GM12878 (cell line): ENCODE data around the gene SH3GL2.

Experiments
- ASH2L ChIP-seq: fragments of 300-600, 200-600 bp; sonication (generic); IDR thresholded peaks from 2 replicates; pipeline ENCODE4 v1.6.1; 2017; ENCODE audit warnings: low read depth, mild to moderate bottlenecking, borderline replicate concordance
- BMI1 ChIP-seq: fragments of 450-650 bp; IDR thresholded peaks from 2 replicates; pipeline ENCODE4 v1.6.1; 2016; ENCODE audit warnings: mild to moderate bottlenecking, moderate library complexity, borderline replicate concordance
- CBX5 ChIP-seq: sonication (generic); IDR thresholded peaks from 2 replicates; pipeline ENCODE4 v1.6.1; 2016; ENCODE audit warnings: low read depth, moderate library complexity, mild to moderate bottlenecking, inconsistent platforms
- EZH2 ChIP-seq: IDR thresholded peaks from 2 replicates; pipeline ENCODE4 v1.6.1; 2012; ENCODE audit warnings: low read depth, mild to moderate bottlenecking, control low read depth, inconsistent platforms, low read length, borderline replicate concordance; ENCODE audit not compliant: control insufficient read depth
- JUND ChIP-seq: IDR thresholded peaks from 2 replicates; pipeline ENCODE4 v1.6.1; 2012; ENCODE audit warnings: low read depth, mild to moderate bottlenecking, low read length, improper control_type of control experiment, moderate library complexity
- POLR2A ChIP-seq: IDR thresholded peaks from 2 replicates; pipeline ENCODE4 v1.6.1; 2011; ENCODE audit warnings: low read depth, mild to moderate bottlenecking, low read length
- POLR2AphosphoS5 ChIP-seq: IDR thresholded peaks from 2 replicates; pipeline ENCODE4 v1.6.1; 2011; ENCODE audit warnings: mild to moderate bottlenecking, low read length, inconsistent platforms
- RBBP5 ChIP-seq: fragments of 200-600 bp; sonication (generic); conservative IDR thresholded peaks from 2 replicates; pipeline ENCODE4 v1.6.1; 2016
- YY1 ChIP-seq: IDR thresholded peaks from 2 replicates; pipeline ENCODE4 v1.6.1; 2011; ENCODE audit warnings: low read depth, mild to moderate bottlenecking, low read length
- ZNF274 ChIP-seq: IDR thresholded peaks from one replicate; pipeline ENCODE4 v1.8.0; 2011; ENCODE audit not compliant: insufficient read length, insufficient read depth
- TF ChIP-seq, protein P1 (sequence below), 3 experiments: IDR thresholded peaks in 2 of 3; conservative IDR thresholded peaks in 1 of 3; 2 replicates each; pipeline ENCODE4 v1.5.1; 2011; ENCODE audit warnings: low read depth in 3 of 3, low read length in 3 of 3, mild to moderate bottlenecking in 3 of 3, control low read depth in 2 of 3, moderate library complexity in 2 of 3, inconsistent platforms in 1 of 3, mixed read lengths in 1 of 3; ENCODE audit not compliant: control insufficient read depth in 2 of 3, insufficient read depth in 1 of 3; ENCODE audit errors: extremely low read depth in 1 of 3
- TF ChIP-seq, protein P2 (sequence below): fragments of 450-650 bp; IDR thresholded peaks from 2 replicates; pipeline ENCODE4 v1.6.1; 2016; ENCODE audit warnings: mild to moderate bottlenecking, moderate library complexity, borderline replicate concordance

DNA sequence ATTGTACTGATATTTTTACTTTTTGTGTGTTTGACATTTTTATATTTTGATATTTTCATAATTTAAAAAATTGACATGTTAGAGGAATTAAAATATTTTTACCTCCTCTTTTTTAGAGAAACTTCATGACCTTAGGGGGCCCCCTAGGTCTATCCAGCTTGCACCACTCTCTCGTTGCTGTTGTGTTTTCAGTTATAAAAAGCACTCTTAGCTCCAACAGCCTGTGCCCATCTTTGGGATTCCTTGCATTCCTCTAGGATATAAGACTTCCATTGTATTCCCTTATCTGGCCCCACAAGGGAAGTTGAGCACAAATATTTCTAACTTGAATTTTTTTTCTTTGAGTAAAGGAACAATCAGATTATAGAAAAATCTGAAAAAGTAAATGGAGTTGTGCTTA lies 245.3 kb downstream of the SH3GL2 start:
- TF ChIP-seq CBX5, result no peak
- TF ChIP-seq YY1, result no peak
- TF ChIP-seq, protein P1, sequence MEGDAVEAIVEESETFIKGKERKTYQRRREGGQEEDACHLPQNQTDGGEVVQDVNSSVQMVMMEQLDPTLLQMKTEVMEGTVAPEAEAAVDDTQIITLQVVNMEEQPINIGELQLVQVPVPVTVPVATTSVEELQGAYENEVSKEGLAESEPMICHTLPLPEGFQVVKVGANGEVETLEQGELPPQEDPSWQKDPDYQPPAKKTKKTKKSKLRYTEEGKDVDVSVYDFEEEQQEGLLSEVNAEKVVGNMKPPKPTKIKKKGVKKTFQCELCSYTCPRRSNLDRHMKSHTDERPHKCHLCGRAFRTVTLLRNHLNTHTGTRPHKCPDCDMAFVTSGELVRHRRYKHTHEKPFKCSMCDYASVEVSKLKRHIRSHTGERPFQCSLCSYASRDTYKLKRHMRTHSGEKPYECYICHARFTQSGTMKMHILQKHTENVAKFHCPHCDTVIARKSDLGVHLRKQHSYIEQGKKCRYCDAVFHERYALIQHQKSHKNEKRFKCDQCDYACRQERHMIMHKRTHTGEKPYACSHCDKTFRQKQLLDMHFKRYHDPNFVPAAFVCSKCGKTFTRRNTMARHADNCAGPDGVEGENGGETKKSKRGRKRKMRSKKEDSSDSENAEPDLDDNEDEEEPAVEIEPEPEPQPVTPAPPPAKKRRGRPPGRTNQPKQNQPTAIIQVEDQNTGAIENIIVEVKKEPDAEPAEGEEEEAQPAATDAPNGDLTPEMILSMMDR (IDR thresholded peaks at IDR 0.05 in 2 of 3, conservative IDR thresholded peaks at IDR 0.05 in 1 of 3; ENCODE audit: control insufficient read depth in 2 of 3, extremely low read depth in 1 of 3, insufficient read depth in 1 of 3, low read depth in 3 of 3, low read length in 3 of 3), result no peak
- TF ChIP-seq POLR2AphosphoS5, result no peak
- TF ChIP-seq EZH2, result no peak
- TF ChIP-seq ZNF274, result no peak
- TF ChIP-seq, protein P2, sequence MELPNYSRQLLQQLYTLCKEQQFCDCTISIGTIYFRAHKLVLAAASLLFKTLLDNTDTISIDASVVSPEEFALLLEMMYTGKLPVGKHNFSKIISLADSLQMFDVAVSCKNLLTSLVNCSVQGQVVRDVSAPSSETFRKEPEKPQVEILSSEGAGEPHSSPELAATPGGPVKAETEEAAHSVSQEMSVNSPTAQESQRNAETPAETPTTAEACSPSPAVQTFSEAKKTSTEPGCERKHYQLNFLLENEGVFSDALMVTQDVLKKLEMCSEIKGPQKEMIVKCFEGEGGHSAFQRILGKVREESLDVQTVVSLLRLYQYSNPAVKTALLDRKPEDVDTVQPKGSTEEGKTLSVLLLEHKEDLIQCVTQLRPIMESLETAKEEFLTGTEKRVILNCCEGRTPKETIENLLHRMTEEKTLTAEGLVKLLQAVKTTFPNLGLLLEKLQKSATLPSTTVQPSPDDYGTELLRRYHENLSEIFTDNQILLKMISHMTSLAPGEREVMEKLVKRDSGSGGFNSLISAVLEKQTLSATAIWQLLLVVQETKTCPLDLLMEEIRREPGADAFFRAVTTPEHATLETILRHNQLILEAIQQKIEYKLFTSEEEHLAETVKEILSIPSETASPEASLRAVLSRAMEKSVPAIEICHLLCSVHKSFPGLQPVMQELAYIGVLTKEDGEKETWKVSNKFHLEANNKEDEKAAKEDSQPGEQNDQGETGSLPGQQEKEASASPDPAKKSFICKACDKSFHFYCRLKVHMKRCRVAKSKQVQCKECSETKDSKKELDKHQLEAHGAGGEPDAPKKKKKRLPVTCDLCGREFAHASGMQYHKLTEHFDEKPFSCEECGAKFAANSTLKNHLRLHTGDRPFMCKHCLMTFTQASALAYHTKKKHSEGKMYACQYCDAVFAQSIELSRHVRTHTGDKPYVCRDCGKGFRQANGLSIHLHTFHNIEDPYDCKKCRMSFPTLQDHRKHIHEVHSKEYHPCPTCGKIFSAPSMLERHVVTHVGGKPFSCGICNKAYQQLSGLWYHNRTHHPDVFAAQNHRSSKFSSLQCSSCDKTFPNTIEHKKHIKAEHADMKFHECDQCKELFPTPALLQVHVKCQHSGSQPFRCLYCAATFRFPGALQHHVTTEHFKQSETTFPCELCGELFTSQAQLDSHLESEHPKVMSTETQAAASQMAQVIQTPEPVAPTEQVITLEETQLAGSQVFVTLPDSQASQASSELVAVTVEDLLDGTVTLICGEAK, result no peak
- TF ChIP-seq ASH2L, result no peak
- no peak for TF ChIP-seq POLR2A
- TF ChIP-seq JUND, result no peak
- TF ChIP-seq RBBP5, result no peak
- no peak for TF ChIP-seq BMI1
